RWPE1 (cell line): Measurements from ENCODE around the gene CD300E.

Experiments
- CTCF ChIA-PET: fragments of 350-600 bp; sonication (Branson Sonifier 250); formaldehyde crosslinking; extraction: SDS; loops from one replicate; lab custom pipeline; 2021; lab: Yijun Ruan, JAX
- POLR2A ChIA-PET: fragments of 400-600 bp; formaldehyde crosslinking; extraction: SDS; loops from one replicate; lab custom pipeline; 2020; ENCODE audit warnings: antibody characterized with exemption; ENCODE audit not compliant: low non-redundant PET; lab: Yijun Ruan, JAX
- DNase-seq: peaks from one replicate; pipeline ENCODE4 v3.0.0; 2012; ENCODE audit warnings: low spot score
- H3K27ac ChIP-seq: fragments of 450-650 bp; 2 replicates; pipeline ENCODE4 v1.5.1; 2017
- TF ChIP-seq, protein P1 (sequence below): fragments of 450-650 bp; conservative IDR thresholded peaks from 2 replicates; pipeline ENCODE4 v1.5.1; 2017; ENCODE audit warnings: low read depth, mild to moderate bottlenecking

CD300E gene

DNA sequence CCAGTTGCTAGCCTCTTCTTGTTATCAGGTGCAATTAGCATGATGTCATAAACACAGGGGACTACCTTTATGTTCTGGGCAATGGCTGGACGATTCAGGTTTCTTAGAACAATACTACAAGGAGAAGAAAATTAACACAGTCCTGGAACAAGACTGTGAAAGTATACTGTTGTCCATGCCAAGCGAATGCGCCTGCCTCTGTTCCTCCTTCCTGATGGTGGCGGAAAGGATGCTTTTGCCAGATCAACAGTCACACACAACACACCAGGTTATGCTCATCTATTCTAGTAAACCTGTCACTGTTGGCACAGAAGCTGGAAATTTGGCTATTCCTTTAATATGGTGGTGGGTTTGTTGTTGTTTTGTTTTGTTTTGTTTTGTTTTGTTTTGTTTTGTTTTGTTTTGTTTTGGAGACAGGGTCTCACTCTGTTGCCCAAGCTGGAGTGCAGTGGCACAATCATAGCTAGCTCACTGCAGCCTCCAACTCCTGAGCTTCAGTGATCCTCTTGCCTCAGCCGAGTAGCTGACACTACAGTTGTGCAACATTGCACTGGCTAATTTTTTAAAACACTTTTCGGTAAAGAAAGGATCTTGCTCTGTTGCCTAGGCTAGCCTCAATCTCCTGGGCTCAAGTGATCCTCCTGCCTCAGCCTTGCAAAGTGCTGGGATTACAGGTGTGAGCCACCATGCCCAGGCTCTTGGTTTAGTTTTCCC is 28.3 kb downstream of the CD300E start:
- CTCF ChIA-PET, result no interaction called here
- no peak for DNase-seq
- no peak overlapping the region for H3K27ac ChIP-seq
- TF ChIP-seq, protein P1, sequence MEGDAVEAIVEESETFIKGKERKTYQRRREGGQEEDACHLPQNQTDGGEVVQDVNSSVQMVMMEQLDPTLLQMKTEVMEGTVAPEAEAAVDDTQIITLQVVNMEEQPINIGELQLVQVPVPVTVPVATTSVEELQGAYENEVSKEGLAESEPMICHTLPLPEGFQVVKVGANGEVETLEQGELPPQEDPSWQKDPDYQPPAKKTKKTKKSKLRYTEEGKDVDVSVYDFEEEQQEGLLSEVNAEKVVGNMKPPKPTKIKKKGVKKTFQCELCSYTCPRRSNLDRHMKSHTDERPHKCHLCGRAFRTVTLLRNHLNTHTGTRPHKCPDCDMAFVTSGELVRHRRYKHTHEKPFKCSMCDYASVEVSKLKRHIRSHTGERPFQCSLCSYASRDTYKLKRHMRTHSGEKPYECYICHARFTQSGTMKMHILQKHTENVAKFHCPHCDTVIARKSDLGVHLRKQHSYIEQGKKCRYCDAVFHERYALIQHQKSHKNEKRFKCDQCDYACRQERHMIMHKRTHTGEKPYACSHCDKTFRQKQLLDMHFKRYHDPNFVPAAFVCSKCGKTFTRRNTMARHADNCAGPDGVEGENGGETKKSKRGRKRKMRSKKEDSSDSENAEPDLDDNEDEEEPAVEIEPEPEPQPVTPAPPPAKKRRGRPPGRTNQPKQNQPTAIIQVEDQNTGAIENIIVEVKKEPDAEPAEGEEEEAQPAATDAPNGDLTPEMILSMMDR, result no peak
- POLR2A ChIA-PET, result no interaction called here

DNA sequence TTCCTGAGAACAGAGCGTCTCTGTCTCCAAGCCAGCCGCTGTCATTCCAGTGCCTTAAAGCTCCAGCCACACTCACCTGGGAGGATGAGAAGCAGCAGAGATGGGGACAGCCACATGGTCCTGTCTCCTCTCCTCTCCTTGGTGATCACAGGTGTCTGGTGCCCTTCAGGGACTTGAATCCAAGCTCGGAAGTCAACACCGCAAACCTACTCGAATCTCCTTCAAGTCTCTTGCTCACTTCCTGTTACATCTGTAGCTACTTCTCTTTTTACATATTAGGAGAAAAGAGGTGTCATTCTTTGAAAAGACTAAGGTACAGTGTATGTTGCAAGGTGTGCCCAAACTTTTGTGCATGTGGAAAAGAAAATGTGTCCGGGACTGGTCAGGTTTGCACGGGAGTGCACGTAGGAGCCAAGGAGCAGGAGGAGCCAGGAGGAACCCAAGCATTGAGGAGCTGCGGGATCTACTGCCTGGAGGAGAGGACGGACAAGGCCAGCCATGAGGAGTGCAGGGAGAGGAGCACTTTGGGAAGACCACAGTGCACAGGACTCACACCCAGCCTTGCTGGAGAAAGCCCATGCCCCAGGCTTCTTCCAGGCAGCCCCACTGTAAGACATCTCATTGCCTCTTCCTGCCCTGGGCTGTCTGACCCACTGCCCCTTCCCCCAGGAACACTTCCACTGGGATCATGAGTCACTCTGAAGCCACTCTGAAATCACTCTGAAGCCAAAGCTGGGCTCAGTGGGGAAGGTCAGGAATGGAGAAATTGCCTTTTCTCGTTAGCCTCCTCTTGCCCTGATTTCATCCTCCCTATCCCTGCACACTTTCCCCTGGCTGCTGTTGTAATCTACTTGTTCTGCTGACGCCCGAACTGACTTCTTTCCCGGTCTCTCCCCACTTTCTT is 31.2 kb downstream of the CD300E start, which contains the start of gene CD300LD:
Gene CD300LD, minus strand, starts transcription at position 197 of the 904 bp plus-strand sequence. Its CDS starts 81 bp downstream, at position 116.
- ChIA-PET CTCF (no interaction called here), POLR2A (no interaction called here)
- DNase-seq, result no peak
- no peak within 1 kb of the TSS for H3K27ac ChIP-seq
- TF ChIP-seq, protein P1, result no peak

DNA sequence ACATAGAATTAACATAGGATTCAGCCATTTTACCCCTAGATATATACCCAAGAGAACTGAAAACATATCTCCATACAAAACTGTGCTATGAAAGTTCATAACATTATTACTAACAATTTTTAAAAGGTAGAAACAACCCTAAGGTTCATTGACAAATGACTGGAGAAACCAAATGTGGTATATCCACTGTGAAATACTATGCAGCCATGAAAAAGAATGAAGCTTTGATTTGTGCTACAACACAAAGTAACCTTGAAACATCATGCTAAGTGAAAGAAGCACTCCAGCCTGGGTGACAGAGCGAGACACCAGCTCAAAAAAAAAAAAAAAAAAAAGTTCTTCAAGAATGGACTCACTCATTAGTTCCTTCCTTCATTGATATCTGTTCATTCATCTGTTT is 32.0 kb downstream of the CD300E start:
- ChIA-PET POLR2A (no interaction called here), CTCF (interaction anchor here (0.6 kb wide), 1 partner anchor 21 kb away, joined by 3 read pairs; no protein-coding TSS in a partner anchor)
- H3K27ac ChIP-seq, result no peak overlapping the region
- DNase-seq, result no peak
- TF ChIP-seq, protein P1, result no peak

DNA sequence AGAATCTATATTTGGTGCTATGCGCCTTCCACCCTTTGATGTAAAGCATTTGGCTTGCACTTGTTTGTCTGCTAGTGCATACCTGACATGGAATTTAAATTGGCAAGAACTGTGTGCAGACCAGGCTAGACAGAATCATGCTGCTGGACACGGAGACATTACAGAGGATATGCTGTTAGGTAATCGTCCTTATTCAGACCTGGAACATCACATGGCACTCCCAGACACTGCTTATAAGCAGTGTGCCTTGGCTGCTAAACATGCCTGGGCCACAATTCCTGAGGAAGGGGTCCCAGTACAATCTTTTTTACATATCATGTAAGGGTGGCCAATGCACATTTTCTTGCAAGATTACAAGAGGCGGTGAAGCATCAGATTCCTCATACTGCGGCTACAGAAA is 37.8 kb downstream of the CD300E start:
- CTCF ChIA-PET, result no interaction called here

DNA sequence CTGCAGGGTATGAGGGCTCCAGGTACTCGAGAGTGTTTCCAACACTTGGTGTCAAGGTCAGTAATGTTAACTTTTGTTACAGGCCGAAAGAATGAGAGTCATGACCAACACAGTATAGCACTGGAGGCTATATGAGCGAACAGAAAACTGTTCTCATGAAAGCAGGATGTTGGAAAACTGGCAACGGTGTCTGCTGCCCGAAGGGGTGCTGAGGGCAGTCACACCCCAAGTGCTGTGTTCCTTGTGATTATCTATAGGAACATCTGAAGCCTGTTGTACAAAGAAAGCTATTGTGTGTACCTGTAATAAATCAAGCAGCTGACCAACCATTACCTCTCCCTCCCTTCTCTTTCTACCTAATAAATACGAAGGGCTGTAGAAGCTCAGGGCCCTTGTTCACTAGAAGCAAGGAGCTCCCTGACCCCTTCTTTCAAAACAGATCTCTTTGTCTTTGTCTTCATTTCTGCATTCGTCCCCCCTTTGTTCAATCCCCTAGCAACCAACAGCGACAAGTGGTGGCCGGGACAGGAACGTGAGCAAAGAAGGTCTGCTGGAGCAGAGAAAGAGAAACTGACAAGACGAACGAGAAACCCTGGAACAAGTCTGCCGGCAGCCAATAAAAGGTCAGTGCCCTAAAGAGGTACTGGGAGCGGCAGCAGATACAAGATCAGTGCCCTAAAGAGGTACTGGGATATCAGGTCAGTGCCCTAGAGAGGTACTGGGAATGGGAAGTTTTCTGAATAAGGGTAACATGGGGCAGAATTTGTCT is 39.1 kb downstream of the CD300E start:
- H3K27ac ChIP-seq, result no peak overlapping the region
- DNase-seq, result no peak
- TF ChIP-seq, protein P1, result no peak
- CTCF ChIA-PET, result no interaction called here
- POLR2A ChIA-PET, result no interaction called here

More for the DNA sequence above, 37.8 kb downstream of the CD300E start:
- no peak overlapping the region for H3K27ac ChIP-seq
- DNase-seq, result no peak
- TF ChIP-seq, protein P1, result no peak
- POLR2A ChIA-PET, result no interaction called here

DNA sequence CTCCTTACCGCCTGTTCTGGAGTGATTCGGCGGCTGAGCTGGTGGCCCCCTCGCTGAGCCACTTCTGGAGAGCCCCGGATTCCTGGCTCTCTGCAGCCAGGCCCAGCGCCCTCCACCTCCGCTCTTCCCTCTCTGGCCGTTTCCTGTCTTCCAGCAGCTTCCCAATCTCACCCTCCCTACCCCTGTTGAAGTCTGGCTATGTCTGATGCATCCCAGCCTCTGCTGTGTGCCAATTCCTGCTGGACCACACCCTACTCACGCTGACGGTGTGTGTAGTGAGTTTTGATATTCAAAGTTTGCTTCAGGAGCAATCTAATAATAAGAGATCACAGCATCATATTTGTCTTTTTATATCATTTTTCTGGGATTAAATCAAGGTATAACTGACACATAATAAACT is 40.9 kb downstream of the CD300E start:
- DNase-seq, result no peak
- peak overlapping the region; percentile 77 for H3K27ac ChIP-seq
- POLR2A ChIA-PET, result no interaction called here

More for the DNA sequence above, 40.9 kb downstream of the CD300E start:
- CTCF ChIA-PET, result no interaction called here
- TF ChIP-seq, protein P1, result no peak
